ENCODE measurements around the gene PILRB. TPM values are rescaled to one million over a fixed set of nuclear protein-coding genes. Genes with fewer than 3 reads are reported as not detected.

The PILRB gene
- 17.3 to 30.3 TPM (median 27.1 TPM) in 5 replicates for total RNA-seq (2022; extraction: Qiagen RNA extraction; ENCODE audit: low read depth)

DNA sequence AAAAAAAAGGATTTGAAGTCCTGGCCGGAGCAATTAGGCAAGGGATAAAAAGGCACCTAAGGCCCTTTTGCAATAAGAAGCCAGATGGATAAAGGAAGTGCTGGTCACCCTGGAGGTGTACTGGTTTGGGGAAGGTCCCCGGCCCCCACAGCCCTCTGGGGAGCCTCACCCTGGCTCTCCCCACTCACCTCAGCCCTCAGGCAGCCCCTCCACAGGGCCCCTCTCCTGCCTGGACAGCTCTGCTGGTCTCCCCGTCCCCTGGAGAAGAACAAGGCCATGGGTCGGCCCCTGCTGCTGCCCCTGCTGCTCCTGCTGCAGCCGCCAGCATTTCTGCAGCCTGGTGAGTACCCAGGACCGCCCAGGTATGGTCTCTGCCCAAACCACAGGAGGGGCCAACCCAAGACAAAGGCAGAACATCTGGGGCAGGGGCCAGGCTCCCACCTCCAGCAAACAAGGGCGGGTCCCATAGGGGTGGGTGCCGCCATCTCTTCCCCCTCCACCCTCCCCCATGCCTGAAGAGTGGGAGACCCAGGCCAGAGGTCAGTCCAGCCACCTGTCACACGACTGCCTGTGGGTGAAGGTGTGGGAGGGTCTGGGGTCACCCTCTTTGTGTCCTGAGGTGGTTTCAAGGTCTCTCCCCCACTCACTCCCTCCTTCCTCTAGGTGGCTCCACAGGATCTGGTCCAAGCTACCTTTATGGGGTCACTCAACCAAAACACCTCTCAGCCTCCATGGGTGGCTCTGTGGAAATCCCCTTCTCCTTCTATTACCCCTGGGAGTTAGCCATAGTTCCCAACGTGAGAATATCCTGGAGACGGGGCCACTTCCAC lies at the start of gene PILRB:
TSS of gene PILRB (plus strand) at position 91 of the 830 bp plus-strand sequence. CDS start at position 277, 186 bp downstream.

GRCh38 chr7:100373261-100373831 lies 15.4 kb downstream of the PILRB start, which contains the start of gene PILRA:
PILRA (plus strand) TSS chr7:100373487; CDS start chr7:100373657, 170 bp downstream.

Other genes starting within 250 kb of the PILRB start
- gene TAF6, start 238.8 kb upstream of the PILRB start, total RNA-seq (2022; extraction: Qiagen RNA extraction; ENCODE audit: low read depth): 57.6 to 68.0 TPM (median 64.7 TPM) in 5 replicates
- 10.5 to 12.4 TPM (median 10.8 TPM) in 5 replicates for gene CNPY4, start 238.5 kb upstream of the PILRB start, total RNA-seq (2022; extraction: Qiagen RNA extraction; ENCODE audit: low read depth)
- gene MBLAC1, start 231.2 kb upstream of the PILRB start, total RNA-seq (2022; extraction: Qiagen RNA extraction; ENCODE audit: low read depth): 2.7 to 3.8 TPM (median 3.1 TPM) in 5 replicates
- 141 to 188 TPM (median 175 TPM) in 5 replicates for gene LAMTOR4, start 209.2 kb upstream of the PILRB start, total RNA-seq (2022; extraction: Qiagen RNA extraction; ENCODE audit: low read depth)
- 8.7 to 16.1 TPM (median 12.9 TPM) in 5 replicates for gene TRAPPC14, start 199.4 kb upstream of the PILRB start, total RNA-seq (2022; extraction: Qiagen RNA extraction; ENCODE audit: low read depth)
- 0.07 to 0.08 TPM in 2 of 5 replicates, not detected in the others for gene GAL3ST4, start 189.5 kb upstream of the PILRB start, total RNA-seq (2022; extraction: Qiagen RNA extraction; ENCODE audit: low read depth)
- 0.54 to 1.1 TPM (median 0.96 TPM) in 5 replicates for gene GPC2, start 180.7 kb upstream of the PILRB start, total RNA-seq (2022; extraction: Qiagen RNA extraction; ENCODE audit: low read depth)
- 0.10 to 0.50 TPM (median 0.20 TPM) in 4 of 5 replicates, not detected in the other for gene STAG3, start 180.2 kb upstream of the PILRB start, total RNA-seq (2022; extraction: Qiagen RNA extraction; ENCODE audit: low read depth)
- not detected in 5 replicates for gene PVRIG, start 138.2 kb upstream of the PILRB start, total RNA-seq (2022; extraction: Qiagen RNA extraction; ENCODE audit: low read depth)
- gene SPDYE3, start 50.4 kb upstream of the PILRB start, total RNA-seq (2022; extraction: Qiagen RNA extraction; ENCODE audit: low read depth): not detected in 5 replicates
- gene PILRA, start 15.4 kb downstream of the PILRB start, total RNA-seq (2022; extraction: Qiagen RNA extraction; ENCODE audit: low read depth): 3.3 to 6.0 TPM (median 5.8 TPM) in 5 replicates
- gene ZCWPW1, start 70.6 kb downstream of the PILRB start, total RNA-seq (2022; extraction: Qiagen RNA extraction; ENCODE audit: low read depth): 0.85 to 2.2 TPM (median 1.3 TPM) in 5 replicates
- 37.3 to 48.6 TPM (median 43.9 TPM) in 5 replicates for gene MEPCE, start 71.7 kb downstream of the PILRB start, total RNA-seq (2022; extraction: Qiagen RNA extraction; ENCODE audit: low read depth)
- 34.7 to 61.6 TPM (median 57.5 TPM) in 5 replicates for gene PPP1R35, start 78.4 kb downstream of the PILRB start, total RNA-seq (2022; extraction: Qiagen RNA extraction; ENCODE audit: low read depth)
- gene SPACDR, start 106.1 kb downstream of the PILRB start, total RNA-seq (2022; extraction: Qiagen RNA extraction; ENCODE audit: low read depth): 0.21 to 0.98 TPM (median 0.66 TPM) in 5 replicates
- gene TSC22D4, start 121.1 kb downstream of the PILRB start, total RNA-seq (2022; extraction: Qiagen RNA extraction; ENCODE audit: low read depth): 27.2 to 39.5 TPM (median 29.3 TPM) in 5 replicates
- gene NYAP1, start 125.8 kb downstream of the PILRB start, total RNA-seq (2022; extraction: Qiagen RNA extraction; ENCODE audit: low read depth): 0.64 to 1.6 TPM (median 1.2 TPM) in 5 replicates
- gene AGFG2, start 181.1 kb downstream of the PILRB start, total RNA-seq (2022; extraction: Qiagen RNA extraction; ENCODE audit: low read depth): 9.7 to 15.0 TPM (median 14.0 TPM) in 5 replicates
- 0.42 to 0.76 TPM (median 0.55 TPM) in 3 of 5 replicates, not detected in the others for gene SAP25, start 215.8 kb downstream of the PILRB start, total RNA-seq (2022; extraction: Qiagen RNA extraction; ENCODE audit: low read depth)
- 8.9 to 16.3 TPM (median 13.9 TPM) in 5 replicates for gene LRCH4, start 228.0 kb downstream of the PILRB start, total RNA-seq (2022; extraction: Qiagen RNA extraction; ENCODE audit: low read depth)
- 0.21 to 0.27 TPM (median 0.27 TPM) in 3 of 5 replicates, not detected in the others for gene FBXO24, start 228.2 kb downstream of the PILRB start, total RNA-seq (2022; extraction: Qiagen RNA extraction; ENCODE audit: low read depth)
- gene PCOLCE, start 244.2 kb downstream of the PILRB start, total RNA-seq (2022; extraction: Qiagen RNA extraction; ENCODE audit: low read depth): 6.7 to 10.7 TPM (median 9.0 TPM) in 5 replicates

Measured in A549 treated with RU486 at 1 μM for 4 hours (cell line).